ENCODE data around the gene INPP5J.

Gene INPP5J

GRCh38 chr22:31173386-31174145 lies 50.8 kb downstream of the INPP5J start:
- DNase-seq (ENCODE audit: insufficient read length, low spot score) (no peak), FAIRE-seq (no peak)

DNA sequence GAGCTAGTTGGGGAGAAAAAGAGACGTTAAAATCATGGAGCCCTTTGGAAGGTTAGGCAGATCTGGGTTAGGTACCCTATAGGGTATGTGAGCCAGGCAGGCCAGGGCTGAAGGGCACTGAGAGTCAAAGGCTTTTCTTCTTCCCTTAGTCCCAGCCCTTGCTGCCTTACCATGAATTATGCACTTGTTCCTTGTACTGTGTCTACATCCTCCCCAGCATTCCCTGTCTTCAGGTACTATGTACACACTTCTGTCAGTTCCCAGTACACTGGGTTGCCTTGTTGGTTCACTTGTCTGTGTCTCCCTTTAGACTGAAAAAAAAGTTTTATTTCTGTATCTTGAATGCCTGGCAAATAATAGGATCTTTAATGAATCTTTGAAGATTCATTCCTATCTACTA lies 54.2 kb downstream of the INPP5J start:
- no peak for TF ChIP-seq CTCF (IDR thresholded peaks at IDR 0.05; ENCODE audit: insufficient read depth, missing control alignments)
- FAIRE-seq: no peak
- DNase-seq (ENCODE audit: insufficient read length, low spot score): no peak

More at GRCh38 chr22:31173386-31174145, 50.8 kb downstream of the INPP5J start:
- no peak for TF ChIP-seq CTCF (IDR thresholded peaks at IDR 0.05; ENCODE audit: insufficient read depth, missing control alignments)

DNA sequence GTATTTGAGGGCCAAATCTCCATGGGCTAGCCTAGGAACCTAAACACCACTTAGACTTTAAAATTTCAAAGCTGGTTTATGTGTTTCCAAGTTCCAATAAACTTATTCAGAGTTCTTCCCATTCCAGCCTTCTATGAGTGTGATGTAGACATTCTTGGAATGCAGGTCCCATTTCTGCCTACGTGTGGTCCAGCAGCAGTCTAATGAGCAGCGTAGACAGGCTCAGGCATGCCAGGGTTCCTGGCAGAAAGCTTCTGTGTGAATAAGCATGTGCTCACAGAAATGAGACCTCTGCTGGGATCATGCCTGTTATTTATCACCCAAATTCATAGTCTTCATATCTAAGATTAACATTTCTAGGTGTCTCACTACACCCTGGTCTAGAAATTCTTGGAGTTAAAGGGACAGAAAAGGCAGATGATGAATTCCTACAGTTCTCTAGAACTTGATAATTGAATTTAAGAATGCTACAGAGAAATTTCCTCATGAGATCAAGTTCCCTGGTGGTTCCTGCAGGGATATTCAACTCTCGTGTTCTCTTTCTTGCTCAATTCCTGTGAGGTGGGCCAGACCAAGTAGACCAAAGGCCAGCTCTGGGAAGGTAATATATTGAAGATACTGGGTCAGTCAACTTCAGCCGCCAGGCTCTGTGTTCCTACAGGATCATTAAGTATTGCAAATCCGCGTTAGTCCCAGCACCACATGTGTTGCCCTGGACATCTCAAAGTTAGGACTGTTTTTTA lies 54.8 kb downstream of the INPP5J start:
- DNase-seq (ENCODE audit: insufficient read length, low spot score) (no peak), FAIRE-seq (no peak)
- no peak for TF ChIP-seq CTCF (IDR thresholded peaks at IDR 0.05; ENCODE audit: insufficient read depth, missing control alignments)

DNA sequence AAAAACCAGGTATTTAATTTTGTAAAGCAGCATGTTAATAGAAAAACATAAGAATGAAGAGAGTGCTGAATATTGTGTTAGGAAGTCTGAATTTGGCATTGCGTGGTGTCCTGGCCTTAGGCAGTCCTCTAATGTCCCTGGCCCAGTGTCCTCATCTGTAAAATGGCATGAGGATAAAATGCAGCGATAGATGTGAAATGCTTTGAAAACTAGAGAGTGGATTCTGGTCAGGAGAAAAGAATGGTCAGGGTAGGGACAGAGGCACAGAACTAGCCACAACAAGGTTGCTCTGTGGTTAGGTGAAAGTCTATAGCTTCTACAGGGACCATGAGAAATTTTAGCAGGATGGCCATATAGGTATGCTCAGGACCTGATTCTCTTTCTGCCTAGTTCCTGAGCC lies 56.1 kb downstream of the INPP5J start:
- no peak for TF ChIP-seq CTCF (IDR thresholded peaks at IDR 0.05; ENCODE audit: insufficient read depth, missing control alignments)
- DNase-seq (ENCODE audit: insufficient read length, low spot score) (no peak), FAIRE-seq (no peak)

- DNase-seq (ENCODE audit: insufficient read length, low spot score) (no peak), FAIRE-seq (no peak)
- no peak for TF ChIP-seq CTCF (IDR thresholded peaks at IDR 0.05; ENCODE audit: insufficient read depth, missing control alignments)
Measured at GRCh38 chr22:31179345-31179744, 56.6 kb downstream of the INPP5J start.

- DNase-seq (ENCODE audit: insufficient read length, low spot score) (no peak), FAIRE-seq (no peak)
- no peak for TF ChIP-seq CTCF (IDR thresholded peaks at IDR 0.05; ENCODE audit: insufficient read depth, missing control alignments)
Measured at GRCh38 chr22:31184015-31184414, 61.2 kb downstream of the INPP5J start.
